DMS 273 (cell line): Measurements from ENCODE around the gene CGNL1.

ENCODE experiments used
- DNase-seq: peaks from one replicate; lab custom pipeline; 2025; ENCODE audit not compliant: unreplicated experiment; lab: John Stamatoyannopoulos, UW

CGNL1 gene

GRCh38 chr15:57592426-57592825 lies 216.1 kb downstream of the CGNL1 start:
- no peak for DNase-seq

- no peak for DNase-seq
Observed at GRCh38 chr15:57592836-57593420, 216.6 kb downstream of the CGNL1 start.

DNA sequence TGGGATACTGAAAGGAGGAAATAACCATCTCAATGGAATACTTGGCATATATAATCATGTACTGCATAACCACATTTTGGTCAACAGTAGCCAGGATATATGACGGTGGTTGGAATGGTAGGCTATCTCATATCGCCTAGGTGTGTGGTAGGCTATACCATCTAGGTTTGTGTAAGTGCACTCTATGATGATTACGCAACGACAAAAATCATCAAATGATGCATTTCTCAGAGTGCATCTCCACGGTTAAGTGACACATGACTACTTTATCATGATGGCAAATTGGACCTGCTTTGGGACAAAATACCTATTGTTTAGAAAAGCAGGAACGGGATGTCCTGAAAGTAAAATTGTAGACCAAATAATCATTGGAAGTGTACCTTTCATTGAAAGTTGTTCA lies 218.2 kb downstream of the CGNL1 start:
- no peak for DNase-seq

- DNase-seq = no peak
Observed at GRCh38 chr15:57595011-57595866, 218.9 kb downstream of the CGNL1 start.

- no peak for DNase-seq
Observed at GRCh38 chr15:57596301-57596855, 220.1 kb downstream of the CGNL1 start.

DNA sequence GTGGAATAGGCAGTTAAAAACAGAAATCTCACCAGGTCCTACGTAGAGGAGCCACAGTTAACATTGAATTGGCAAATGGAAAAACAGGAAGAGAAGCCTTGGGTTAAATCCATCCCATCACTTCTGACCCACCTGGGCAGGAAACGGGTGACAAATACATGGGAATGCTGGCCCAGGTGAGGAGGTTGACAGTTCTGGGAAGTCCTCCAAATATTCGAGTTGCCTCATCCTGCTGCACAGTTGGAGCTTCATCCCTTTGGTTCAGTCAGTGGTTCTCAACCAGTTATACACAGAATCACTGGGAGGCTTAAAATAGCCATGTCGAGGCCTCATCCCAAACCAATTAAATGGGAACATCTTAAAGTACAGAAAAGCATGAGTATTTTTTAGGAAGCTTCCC lies 220.7 kb downstream of the CGNL1 start:
- DNase-seq = no peak

DNA sequence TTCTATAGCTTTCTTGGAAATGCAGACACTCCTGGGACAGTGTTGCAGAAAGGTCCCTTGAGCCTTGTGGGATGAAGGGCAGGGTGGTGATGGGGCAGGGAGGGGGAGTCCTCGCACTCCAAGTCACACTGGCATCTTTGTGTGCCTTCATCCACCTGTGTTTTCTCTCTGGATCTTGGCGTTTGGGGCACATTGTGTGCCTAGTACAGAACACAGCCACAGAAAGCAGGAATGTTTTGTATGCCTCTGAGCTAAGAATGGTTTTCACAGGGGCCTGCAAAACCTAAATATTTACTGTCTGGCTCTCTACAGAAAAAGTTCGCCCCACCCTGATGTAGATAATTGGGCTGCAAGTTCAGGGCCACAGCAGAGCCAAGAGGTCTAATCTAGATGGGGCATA lies 221.1 kb downstream of the CGNL1 start:
- no peak for DNase-seq

GRCh38 chr15:57598346-57598745 lies 222.0 kb downstream of the CGNL1 start:
- DNase-seq = no peak

DNA sequence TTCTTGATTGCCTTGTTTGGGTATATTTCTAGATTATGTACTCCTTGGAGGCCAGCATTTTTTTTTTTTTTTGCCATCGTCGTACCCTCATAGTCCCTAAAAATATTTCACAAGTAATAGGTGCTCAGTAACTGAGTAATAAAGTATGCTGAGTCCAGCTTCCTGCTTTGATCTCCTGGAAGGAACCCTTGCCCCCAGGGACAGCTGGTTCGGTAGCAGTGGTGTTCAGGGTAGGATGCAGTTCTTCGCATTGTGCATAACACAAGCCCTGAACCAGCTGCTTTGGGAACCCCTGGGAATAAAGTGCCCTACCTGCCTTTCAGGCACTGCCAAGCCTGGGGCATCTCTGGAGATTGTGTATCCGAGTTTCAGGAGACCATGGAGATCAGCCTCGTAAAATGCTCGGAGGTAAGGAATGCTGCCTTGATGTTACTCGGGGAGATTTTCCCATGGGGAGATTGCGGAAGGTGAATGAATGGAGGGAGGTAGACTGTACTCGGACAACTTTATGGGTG lies 223.0 kb downstream of the CGNL1 start:
- DNase-seq = no peak

DNA sequence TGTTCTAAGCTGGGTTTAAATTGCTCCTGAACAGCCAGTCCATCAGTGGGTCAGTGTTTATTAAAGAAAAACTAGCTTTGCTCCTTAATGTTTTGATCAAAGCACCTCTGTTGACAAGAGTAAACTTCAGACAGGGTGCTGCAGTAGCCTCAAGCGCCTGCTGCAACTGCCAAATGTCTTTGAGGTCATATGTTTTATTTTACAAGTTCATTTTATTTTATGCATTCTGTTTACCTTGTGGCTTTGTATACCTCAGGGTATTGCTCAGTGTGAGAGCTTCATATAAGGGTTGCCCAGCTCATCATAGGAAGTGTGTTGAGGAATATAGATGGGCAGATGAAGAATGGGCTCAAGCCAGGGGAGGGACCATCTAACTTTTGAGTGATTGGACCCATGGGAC lies 223.9 kb downstream of the CGNL1 start:
- DNase-seq = no peak
